ENCODE results near the gene COQ8B.

COQ8B gene

GRCh38 chr19:40724315-40724714 is 7.6 kb upstream of the COQ8B start:
- peaks cover 16 to 33% (median 20%) of the 10 kb centered on the region in 10 experiments for H3K4me1 ChIP-seq
- no peaks in the 10 kb centered on the region for H3K27me3 ChIP-seq
- H3K4me2 ChIP-seq = no peak overlapping the region
- H4K20me1 ChIP-seq = peaks cover 0 to 20% (median 0%) of the 10 kb centered on the region in 11 experiments; a peak in 5 of 22 replicates
- no peak overlapping the region for H3K4me3 ChIP-seq
- H3K9ac ChIP-seq = no peak overlapping the region
- peaks cover 0 to 10% (median 0%) of the 10 kb centered on the region in 11 experiments; a peak in 2 of 22 replicates for H3K9me3 ChIP-seq (replicated peaks in 1 of 11)
- peaks cover 24 to 73% (median 54%) of the 10 kb centered on the region in 11 experiments for H3K36me3 ChIP-seq
- H3K27ac ChIP-seq = no peak overlapping the region
- no peak for TF ChIP-seq Cebpa-rat (IDR thresholded peaks at IDR 0.05)

DNA sequence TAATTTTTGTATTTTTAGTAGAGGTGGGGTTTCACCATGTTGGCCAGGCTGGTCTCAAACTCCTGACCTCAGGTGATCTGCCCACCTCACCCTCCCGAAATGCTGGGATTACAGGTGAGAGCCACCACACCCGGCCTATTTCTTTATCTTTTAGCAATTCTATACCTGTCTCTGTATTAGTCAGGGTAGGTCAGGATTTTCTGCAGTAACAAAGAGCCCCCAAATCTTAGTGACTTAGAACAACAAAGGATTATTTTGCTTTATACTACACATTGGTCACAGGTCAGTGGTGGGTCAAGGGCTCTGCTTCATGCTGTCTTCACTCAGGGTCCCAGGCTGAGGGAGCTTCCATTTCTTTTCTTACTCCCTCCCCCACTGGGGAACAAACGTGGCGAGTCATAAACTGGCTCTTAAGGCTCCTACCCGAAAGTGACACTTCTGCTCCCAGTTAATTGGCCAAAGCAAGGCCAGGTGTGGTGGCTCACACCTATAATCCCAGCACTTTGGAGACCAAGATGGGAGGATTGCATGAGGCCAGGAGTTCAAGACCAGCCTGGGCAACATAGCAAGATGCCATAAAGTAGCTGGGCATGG is 7.1 kb upstream of the COQ8B start:
- H3K4me2 ChIP-seq = no peak overlapping the region
- H4K20me1 ChIP-seq = peaks cover 0 to 20% (median 3%) of the 10 kb centered on the region in 11 experiments; a peak in 8 of 22 replicates
- peaks cover 21 to 38% (median 26%) of the 10 kb centered on the region in 10 experiments for H3K4me1 ChIP-seq
- no peak overlapping the region for H3K4me3 ChIP-seq
- no peak for TF ChIP-seq Cebpa-rat (IDR thresholded peaks at IDR 0.05)
- no peak overlapping the region for H3K9ac ChIP-seq
- peaks cover 0 to 10% (median 0%) of the 10 kb centered on the region in 11 experiments; a peak in 2 of 22 replicates for H3K9me3 ChIP-seq (replicated peaks in 1 of 11)
- H3K27me3 ChIP-seq = no peaks in the 10 kb centered on the region
- H3K27ac ChIP-seq = no peak overlapping the region
- peaks cover 24 to 67% (median 49%) of the 10 kb centered on the region in 11 experiments for H3K36me3 ChIP-seq

- no peak overlapping the region for H3K4me3 ChIP-seq
Measured at GRCh38 chr19:40721936-40722661, 5.4 kb upstream of the COQ8B start.

GRCh38 chr19:40721140-40721486 is 4.4 kb upstream of the COQ8B start:
- Histone ChIP-seq H3K27me3 (no peaks in the 10 kb centered on the region), H3K4me1 (peaks cover 40 to 55% (median 45%) of the 10 kb centered on the region in 10 experiments), H4K20me1 (peaks cover 0 to 34% (median 12%) of the 10 kb centered on the region in 11 experiments; a peak in 12 of 22 replicates), H3K9ac (peak overlapping the region in 2 of 11 experiments; percentile 18 to 44; a peak in 3 of 22 replicates), H3K4me3 (no peak overlapping the region; a peak in 1 of 20 replicates), H3K36me3 (peaks cover 7 to 41% (median 26%) of the 10 kb centered on the region in 11 experiments; a peak in 21 of 22 replicates), H3K27ac (no peak overlapping the region), H3K9me3 (replicated peaks in 1 of 11) (no peaks in the 10 kb centered on the region), H3K4me2 (peak overlapping the region in 9 of 11 experiments; percentile 84 to 99 (median 97); a peak in 15 of 22 replicates)
- TF ChIP-seq Cebpa-rat (IDR thresholded peaks at IDR 0.05) = no peak

More at GRCh38 chr19:40721936-40722661, 5.4 kb upstream of the COQ8B start:
- Histone ChIP-seq H3K27me3 (no peaks in the 10 kb centered on the region), H3K9ac (peak overlapping the region in 1 of 11 experiments; percentile 17; a peak in 1 of 22 replicates), H3K9me3 (replicated peaks in 1 of 11) (peaks cover 0 to 5% (median 0%) of the 10 kb centered on the region in 11 experiments; a peak in 1 of 22 replicates), H3K27ac (no peak overlapping the region), H3K36me3 (peaks cover 15 to 51% (median 34%) of the 10 kb centered on the region in 11 experiments; a peak in 21 of 22 replicates), H3K4me2 (peak overlapping the region in 3 of 11 experiments; percentile 37 to 98 (median 97); a peak in 2 of 22 replicates), H3K4me1 (peaks cover 36 to 51% (median 41%) of the 10 kb centered on the region in 10 experiments), H4K20me1 (peaks cover 0 to 34% (median 12%) of the 10 kb centered on the region in 11 experiments; a peak in 12 of 22 replicates)
- no peak for TF ChIP-seq Cebpa-rat (IDR thresholded peaks at IDR 0.05)

DNA sequence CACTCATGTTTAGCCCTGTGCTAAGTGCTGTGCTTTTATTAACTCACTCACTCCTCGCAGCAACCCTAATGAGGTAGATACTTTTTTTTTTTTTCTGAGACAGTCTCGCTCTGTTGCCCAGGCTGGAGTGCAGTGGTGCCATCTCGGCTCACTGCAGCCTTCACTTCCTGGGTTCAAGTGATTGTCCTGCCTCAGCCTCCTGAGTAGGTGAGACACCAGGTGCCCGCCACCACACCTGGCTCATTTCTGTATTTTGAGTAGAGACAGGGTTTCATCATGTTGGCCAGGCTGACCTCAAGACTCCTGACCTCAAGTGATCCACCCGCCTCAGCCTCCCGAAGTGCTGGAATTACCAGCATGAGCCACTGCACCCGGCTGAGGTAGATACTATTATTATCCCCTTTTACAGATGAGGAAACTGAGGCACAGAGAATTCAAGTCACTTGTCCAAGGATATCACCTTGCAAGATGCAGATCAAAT is 2.8 kb upstream of the COQ8B start:
- peak overlapping the region; percentile 84 to 100 (median 97) for H3K4me2 ChIP-seq
- TF ChIP-seq Cebpa-rat (IDR thresholded peaks at IDR 0.05) = no peak
- H3K4me1 ChIP-seq = peaks cover 54 to 68% (median 58%) of the 10 kb centered on the region in 10 experiments
- H3K9me3 ChIP-seq (replicated peaks in 1 of 11) = no peaks in the 10 kb centered on the region
- peak overlapping the region; percentile 71 to 93 (median 83); a peak in 19 of 20 replicates for H3K4me3 ChIP-seq
- peaks cover 6 to 24% (median 11%) of the 10 kb centered on the region in 11 experiments; a peak in 17 of 22 replicates for H3K36me3 ChIP-seq
- peaks cover 0 to 34% (median 9%) of the 10 kb centered on the region in 11 experiments; a peak in 11 of 22 replicates for H4K20me1 ChIP-seq
- H3K27me3 ChIP-seq = no peaks in the 10 kb centered on the region
- peak overlapping the region; percentile 78 to 94 (median 90); a peak in 21 of 22 replicates for H3K9ac ChIP-seq
- H3K27ac ChIP-seq = peak overlapping the region in 6 of 11 experiments; percentile 9 to 90 (median 58); a peak in 5 of 22 replicates

DNA sequence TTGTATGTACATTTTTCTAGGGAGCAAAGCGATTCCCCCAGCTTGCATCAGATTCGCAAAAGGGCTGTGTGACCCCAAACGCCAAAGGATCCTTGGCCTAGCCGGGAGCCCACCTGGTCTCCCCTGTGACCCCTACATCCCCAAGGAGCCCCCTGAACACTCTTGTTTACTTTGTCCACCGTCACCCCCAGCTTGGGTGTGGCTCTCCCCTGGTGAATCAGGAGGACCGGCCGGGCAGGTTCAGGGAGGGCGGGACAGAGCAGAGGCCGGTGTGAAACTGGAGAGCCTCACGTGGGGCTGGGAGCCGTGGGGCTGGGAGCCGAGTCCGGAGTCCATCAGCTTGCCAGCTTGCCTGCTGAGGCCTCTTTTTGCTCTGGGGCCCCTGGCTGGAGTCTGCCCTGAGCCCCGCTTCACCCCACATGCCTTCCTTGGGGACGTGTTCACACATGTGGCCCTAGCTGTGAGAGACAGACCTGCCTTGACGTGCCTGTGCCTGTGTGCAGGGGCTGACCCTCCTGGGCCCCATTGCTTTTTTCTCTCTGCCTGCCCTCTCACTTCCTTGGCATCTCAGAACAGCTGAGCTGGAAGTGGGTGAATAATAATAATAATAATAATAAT is 2.2 kb upstream of the COQ8B start:
- H3K36me3 ChIP-seq = peaks cover 2 to 19% (median 5%) of the 10 kb centered on the region in 11 experiments; a peak in 16 of 22 replicates
- peak overlapping the region; percentile 78 to 94 (median 90) for H3K9ac ChIP-seq
- peak overlapping the region; percentile 14 to 90 (median 55); a peak in 17 of 22 replicates for H3K27ac ChIP-seq
- H4K20me1 ChIP-seq = peaks cover 0 to 34% (median 9%) of the 10 kb centered on the region in 11 experiments; a peak in 11 of 22 replicates
- peaks cover 58 to 74% (median 63%) of the 10 kb centered on the region in 10 experiments for H3K4me1 ChIP-seq
- H3K4me2 ChIP-seq = peak overlapping the region; percentile 84 to 100 (median 97)
- no peaks in the 10 kb centered on the region for H3K27me3 ChIP-seq
- no peaks in the 10 kb centered on the region for H3K9me3 ChIP-seq (replicated peaks in 1 of 11)
- peak overlapping the region; percentile 71 to 93 (median 83) for H3K4me3 ChIP-seq
- TF ChIP-seq Cebpa-rat (IDR thresholded peaks at IDR 0.05) = no peak

DNA sequence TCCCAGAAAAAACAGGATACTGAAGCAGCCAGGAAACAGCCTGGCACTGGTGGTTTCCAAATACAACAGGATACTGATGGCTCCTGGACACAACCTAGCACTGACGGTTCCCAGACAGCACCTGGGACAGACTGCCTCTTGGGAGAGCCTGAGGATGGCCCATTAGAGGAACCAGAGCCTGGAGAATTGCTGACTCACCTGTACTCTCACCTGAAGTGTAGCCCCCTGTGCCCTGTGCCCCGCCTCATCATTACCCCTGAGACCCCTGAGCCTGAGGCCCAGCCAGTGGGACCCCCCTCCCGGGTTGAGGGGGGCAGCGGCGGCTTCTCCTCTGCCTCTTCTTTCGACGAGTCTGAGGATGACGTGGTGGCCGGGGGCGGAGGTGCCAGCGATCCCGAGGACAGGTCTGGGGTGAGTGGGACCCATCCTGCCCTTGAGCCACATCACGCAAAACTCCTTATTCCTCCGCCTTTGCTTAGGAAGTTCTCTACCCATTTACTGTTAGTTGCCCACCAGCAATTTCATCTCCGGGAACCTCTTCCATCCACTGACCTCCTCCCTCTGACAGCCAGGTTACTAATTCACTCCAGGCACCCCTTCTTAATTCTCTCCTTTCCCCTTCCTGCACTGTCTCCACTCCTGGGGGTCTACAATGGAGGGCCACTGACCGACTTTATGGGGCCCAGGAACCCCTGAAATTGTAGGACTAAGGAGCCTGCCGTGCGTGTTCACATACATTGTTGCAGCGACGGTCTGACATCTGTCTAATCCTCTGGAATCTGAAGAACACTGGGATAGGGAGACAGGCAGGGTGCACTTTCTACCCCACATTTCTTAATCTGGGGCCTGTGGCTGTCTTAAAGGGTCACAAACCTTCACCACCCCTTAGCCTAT is 1.4 kb upstream of the COQ8B start:
- H3K36me3 ChIP-seq = peaks cover 0 to 13% (median 4%) of the 10 kb centered on the region in 11 experiments; a peak in 5 of 22 replicates
- peak overlapping the region; percentile 71 to 93 (median 83) for H3K4me3 ChIP-seq
- TF ChIP-seq Cebpa-rat (IDR thresholded peaks at IDR 0.05) = no peak

More for the DNA sequence above, 1.4 kb upstream of the COQ8B start:
- peak overlapping the region; percentile 84 to 100 (median 97) for H3K4me2 ChIP-seq
- peaks cover 0 to 34% (median 9%) of the 10 kb centered on the region in 11 experiments; a peak in 11 of 22 replicates for H4K20me1 ChIP-seq
- peak overlapping the region; percentile 78 to 94 (median 90) for H3K9ac ChIP-seq
- peak overlapping the region; percentile 45 to 90 (median 83); a peak in 19 of 22 replicates for H3K27ac ChIP-seq
- H3K27me3 ChIP-seq = no peaks in the 10 kb centered on the region
- H3K4me1 ChIP-seq = peaks cover 58 to 81% (median 65%) of the 10 kb centered on the region in 10 experiments
- H3K9me3 ChIP-seq (replicated peaks in 1 of 11) = no peaks in the 10 kb centered on the region

Data from BLaER1 treated with 17β-estradiol and CSF1 and Interleukin-3, amounts not matched to agents 10 nM and 100 nM (cell line).